MM.1S (cell line): ENCODE results near the gene PPM1H.

Source experiments
- DNase-seq: peaks from one replicate; pipeline ENCODE4 v3.0.0-alpha.2; 2015
- H2AFZ ChIP-seq: fragments of 300-600 bp; sonication (generic); 2 replicates; pipeline ENCODE4 v1.6.0; 2016; ENCODE audit warnings: antibody characterized with exemption, low read length
- H3F3A ChIP-seq: fragments of 300-600 bp; sonication (generic); 2 replicates; pipeline ENCODE4 v1.6.1; 2016; ENCODE audit warnings: mild to moderate bottlenecking, antibody characterized with exemption, low read length, moderate library complexity, mixed read lengths; ENCODE audit not compliant: insufficient read depth
- H3K27ac ChIP-seq: fragments of 300-600 bp; sonication (generic); 2 replicates; pipeline ENCODE4 v1.5.1; 2016; ENCODE audit warnings: mild to moderate bottlenecking, low read length
- H3K27me3 ChIP-seq: fragments of 300-600 bp; sonication (generic); replicated peaks from 2 replicates; pipeline ENCODE4 v1.6.0; 2016; ENCODE audit warnings: low read length; ENCODE audit not compliant: insufficient read depth
- H3K36me3 ChIP-seq: fragments of 300-600 bp; sonication (generic); replicated peaks from 2 replicates; pipeline ENCODE4 v1.6.1; 2016; ENCODE audit warnings: mild to moderate bottlenecking, low read length, mixed read lengths; ENCODE audit not compliant: insufficient read depth
- H3K4me1 ChIP-seq: fragments of 300-600 bp; sonication (generic); 2 replicates; pipeline ENCODE4 v1.6.1; 2016; ENCODE audit warnings: low read length, mixed read lengths
- H3K4me2 ChIP-seq: fragments of 300-600 bp; sonication (generic); 2 replicates; pipeline ENCODE4 v1.6.0; 2016; ENCODE audit warnings: low read depth, low read length
- H3K4me3 ChIP-seq: fragments of 300-600 bp; sonication (generic); 2 replicates; pipeline ENCODE4 v1.5.1; 2016; ENCODE audit warnings: low read length, mixed read lengths
- H3K79me2 ChIP-seq: fragments of 300-600 bp; sonication (generic); 2 replicates; pipeline ENCODE4 v1.6.1; 2016; ENCODE audit warnings: mixed run types, low read length, mixed read lengths
- H3K9ac ChIP-seq: fragments of 300-600 bp; sonication (generic); 2 replicates; pipeline ENCODE4 v1.6.1; 2016; ENCODE audit warnings: low read length, mixed read lengths
- H3K9me2 ChIP-seq: fragments of 300-600 bp; sonication (generic); replicated peaks from 2 replicates; pipeline ENCODE4 v1.6.1; 2016; ENCODE audit warnings: mild to moderate bottlenecking, low read length, mixed read lengths; ENCODE audit not compliant: insufficient read depth
- H3K9me3 ChIP-seq: fragments of 300-600 bp; sonication (generic); replicated peaks from 2 replicates; pipeline ENCODE4 v1.6.1; 2016; ENCODE audit warnings: mild to moderate bottlenecking, low read length, mixed read lengths; ENCODE audit not compliant: insufficient read depth
- H4K20me1 ChIP-seq: fragments of 300-600 bp; sonication (generic); 2 replicates; pipeline ENCODE4 v1.6.1; 2016; ENCODE audit warnings: mild to moderate bottlenecking, low read length, moderate library complexity, mixed read lengths; ENCODE audit not compliant: insufficient read depth
- EZH2 ChIP-seq: fragments of 300-600 bp; sonication (generic); optimal IDR thresholded peaks from 2 replicates; pipeline ENCODE3; 2017; ENCODE audit warnings: low read depth, mild to moderate bottlenecking, antibody characterized with exemption, low read length, mixed read lengths
- EZH2phosphoT487 ChIP-seq: fragments of 300-600 bp; sonication (generic); IDR thresholded peaks from 2 replicates; pipeline ENCODE4 v1.6.1; 2018; ENCODE audit warnings: antibody characterized with exemption, low read length
- TF ChIP-seq, protein P1 (sequence below): fragments of 300-600 bp; sonication (generic); IDR thresholded peaks from 2 replicates; pipeline ENCODE4 v1.5.1; 2016; ENCODE audit warnings: antibody characterized with exemption, low read length, mixed read lengths

Gene PPM1H

DNA sequence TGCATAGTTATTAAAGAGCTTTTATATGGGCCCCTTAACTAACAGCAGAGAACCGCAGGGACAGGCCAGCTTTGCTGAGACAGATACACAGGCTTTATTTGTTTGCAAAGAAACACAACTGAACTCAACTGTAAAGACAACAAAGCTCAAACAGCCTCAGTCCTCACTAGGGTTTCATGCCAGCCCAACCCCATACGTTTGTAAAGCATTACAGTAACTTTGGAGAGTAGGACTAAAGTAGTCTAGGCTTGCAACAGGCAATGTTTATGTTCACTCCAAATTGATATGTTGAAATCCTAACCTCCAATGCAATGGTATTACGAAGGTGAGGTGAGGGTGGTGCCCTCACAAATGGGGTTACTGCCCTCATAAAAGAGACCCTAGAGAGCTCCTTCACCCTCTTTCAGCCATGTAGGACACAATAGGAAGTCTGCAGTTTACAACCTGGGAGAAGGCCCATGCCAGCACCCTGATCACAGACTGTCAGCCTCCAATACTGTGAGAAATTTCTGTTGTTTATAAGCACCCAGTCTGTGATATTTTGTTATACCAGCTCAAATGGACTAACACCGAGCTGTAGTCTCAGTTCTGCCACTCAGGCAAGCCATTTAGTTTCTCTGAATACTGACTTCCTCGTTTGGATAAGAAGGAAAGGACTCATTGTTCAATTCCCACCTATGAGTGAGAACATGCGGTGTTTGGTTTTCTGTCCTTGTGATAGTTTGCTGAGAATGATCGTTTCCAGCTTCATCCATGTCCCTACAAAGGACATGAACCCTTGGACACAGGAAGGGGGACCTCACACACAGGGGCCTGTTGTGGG lies 35.2 kb downstream of the PPM1H start:
- H3F3A ChIP-seq, result no peaks in the 10 kb centered on the region
- H3K27me3 ChIP-seq, result no peaks in the 10 kb centered on the region
- H3K4me2 ChIP-seq, result no peak overlapping the region
- no peaks in the 10 kb centered on the region for H3K79me2 ChIP-seq
- no peaks in the 10 kb centered on the region for H4K20me1 ChIP-seq
- H3K27ac ChIP-seq, result no peak overlapping the region
- H2AFZ ChIP-seq, result no peak overlapping the region
- TF ChIP-seq, protein P1, sequence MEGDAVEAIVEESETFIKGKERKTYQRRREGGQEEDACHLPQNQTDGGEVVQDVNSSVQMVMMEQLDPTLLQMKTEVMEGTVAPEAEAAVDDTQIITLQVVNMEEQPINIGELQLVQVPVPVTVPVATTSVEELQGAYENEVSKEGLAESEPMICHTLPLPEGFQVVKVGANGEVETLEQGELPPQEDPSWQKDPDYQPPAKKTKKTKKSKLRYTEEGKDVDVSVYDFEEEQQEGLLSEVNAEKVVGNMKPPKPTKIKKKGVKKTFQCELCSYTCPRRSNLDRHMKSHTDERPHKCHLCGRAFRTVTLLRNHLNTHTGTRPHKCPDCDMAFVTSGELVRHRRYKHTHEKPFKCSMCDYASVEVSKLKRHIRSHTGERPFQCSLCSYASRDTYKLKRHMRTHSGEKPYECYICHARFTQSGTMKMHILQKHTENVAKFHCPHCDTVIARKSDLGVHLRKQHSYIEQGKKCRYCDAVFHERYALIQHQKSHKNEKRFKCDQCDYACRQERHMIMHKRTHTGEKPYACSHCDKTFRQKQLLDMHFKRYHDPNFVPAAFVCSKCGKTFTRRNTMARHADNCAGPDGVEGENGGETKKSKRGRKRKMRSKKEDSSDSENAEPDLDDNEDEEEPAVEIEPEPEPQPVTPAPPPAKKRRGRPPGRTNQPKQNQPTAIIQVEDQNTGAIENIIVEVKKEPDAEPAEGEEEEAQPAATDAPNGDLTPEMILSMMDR, result no peak
- TF ChIP-seq EZH2 (no peak), EZH2phosphoT487 (no peak)
- H3K4me3 ChIP-seq, result no peak overlapping the region
- H3K9me3 ChIP-seq, result no peaks in the 10 kb centered on the region
- H3K9me2 ChIP-seq, result no peaks in the 10 kb centered on the region
- H3K4me1 ChIP-seq, result peaks cover 9% of the 10 kb centered on the region; the same call in 1 of the 2 replicates
- no peak overlapping the region for H3K9ac ChIP-seq
- DNase-seq, result no peak
- no peaks in the 10 kb centered on the region for H3K36me3 ChIP-seq

DNA sequence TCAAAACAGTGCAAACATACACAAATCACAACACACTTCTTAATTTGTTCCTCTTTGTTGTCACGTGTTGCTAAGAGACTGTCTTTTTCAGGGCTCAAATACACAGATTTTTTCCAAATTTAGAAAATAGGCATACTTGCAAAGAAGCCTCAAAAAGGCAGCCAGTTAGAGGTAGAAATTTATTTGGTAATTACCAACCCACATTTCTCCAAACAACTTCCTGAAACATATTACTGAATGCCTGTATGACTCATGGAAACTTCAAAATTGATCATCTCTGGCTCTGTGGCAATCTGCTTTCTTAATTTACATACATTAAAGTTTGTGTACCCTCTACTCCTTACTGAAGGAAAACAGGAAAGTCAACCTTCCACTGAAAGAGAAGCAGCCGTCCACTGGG lies 36.4 kb downstream of the PPM1H start:
- Histone ChIP-seq H2AFZ (no peak overlapping the region), H3K4me2 (no peak overlapping the region), H3K36me3 (no peaks in the 10 kb centered on the region), H3K27me3 (no peaks in the 10 kb centered on the region), H3K9ac (no peak overlapping the region), H3K9me3 (no peaks in the 10 kb centered on the region), H4K20me1 (no peaks in the 10 kb centered on the region), H3K79me2 (no peaks in the 10 kb centered on the region), H3K9me2 (no peaks in the 10 kb centered on the region), H3K4me3 (no peak overlapping the region), H3F3A (no peaks in the 10 kb centered on the region), H3K27ac (no peak overlapping the region), H3K4me1 (peaks cover 9% of the 10 kb centered on the region; the same call in 1 of the 2 replicates)
- TF ChIP-seq EZH2phosphoT487 (no peak), EZH2 (no peak)
- TF ChIP-seq, protein P1, result no peak
- no peak for DNase-seq

DNA sequence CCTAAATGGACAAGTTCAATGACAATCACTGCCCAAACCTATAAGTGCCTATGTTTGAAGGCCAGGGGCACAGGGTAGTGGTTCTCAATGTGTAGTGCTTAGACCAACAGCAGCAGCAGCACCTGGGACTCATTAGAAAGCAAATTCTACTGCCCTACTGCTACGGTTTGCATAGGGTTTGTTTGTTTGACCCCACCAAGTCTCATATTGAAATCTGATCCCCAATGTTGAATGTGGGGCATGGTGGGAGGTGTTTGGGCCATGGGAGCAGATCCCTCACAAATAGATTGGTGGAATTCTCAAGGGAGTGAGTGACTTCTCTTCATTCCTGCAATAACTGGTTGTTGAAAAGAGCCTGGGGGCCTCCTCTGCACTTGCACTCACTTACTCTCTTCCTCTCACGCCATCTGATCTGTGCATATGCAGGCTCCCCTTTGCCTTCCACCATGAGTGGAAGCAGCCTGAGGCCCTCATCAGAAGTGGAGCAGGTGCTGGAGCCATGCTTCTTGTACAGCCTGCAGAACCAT lies 39.5 kb downstream of the PPM1H start:
- Histone ChIP-seq H3K27me3 (no peaks in the 10 kb centered on the region), H3K4me2 (no peak overlapping the region), H3K9ac (no peak overlapping the region), H3K27ac (no peak overlapping the region), H3K9me2 (no peaks in the 10 kb centered on the region), H3K36me3 (no peaks in the 10 kb centered on the region), H2AFZ (no peak overlapping the region), H3K79me2 (no peaks in the 10 kb centered on the region), H3K9me3 (no peaks in the 10 kb centered on the region), H3K4me1 (no peaks in the 10 kb centered on the region), H3K4me3 (no peak overlapping the region), H3F3A (no peaks in the 10 kb centered on the region), H4K20me1 (no peaks in the 10 kb centered on the region)
- TF ChIP-seq, protein P1, result no peak
- no peak for TF ChIP-seq EZH2
- TF ChIP-seq EZH2phosphoT487, result no peak
- DNase-seq, result no peak
